ENCODE data around the gene WARS2.
"Not testable (repeated sequence)": the region's sequence is repeated elsewhere in the genome, so short reads cannot be mapped to it uniquely, and the experiment has no call there.

DNA sequence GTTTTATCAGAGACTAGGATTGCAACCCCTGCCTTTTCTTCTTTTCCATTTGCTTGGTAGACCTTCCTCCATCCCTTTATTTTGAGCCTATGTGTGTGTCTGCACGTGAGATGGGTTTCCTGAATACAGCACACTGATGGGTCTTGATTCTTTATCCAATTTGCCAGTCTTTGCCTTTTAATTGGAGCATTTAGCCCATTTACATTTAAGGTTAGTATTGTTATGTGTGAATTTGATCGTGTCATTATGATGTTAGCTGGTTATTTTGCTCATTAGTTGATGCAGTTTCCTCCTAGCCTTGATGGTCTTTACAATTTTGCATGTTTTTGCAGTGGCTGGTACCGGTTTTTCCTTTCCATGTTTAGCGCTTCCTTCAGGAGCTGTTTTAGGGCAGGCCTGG lies 14.6 kb upstream of the WARS2 start:
- TF ChIP-seq, protein P1, sequence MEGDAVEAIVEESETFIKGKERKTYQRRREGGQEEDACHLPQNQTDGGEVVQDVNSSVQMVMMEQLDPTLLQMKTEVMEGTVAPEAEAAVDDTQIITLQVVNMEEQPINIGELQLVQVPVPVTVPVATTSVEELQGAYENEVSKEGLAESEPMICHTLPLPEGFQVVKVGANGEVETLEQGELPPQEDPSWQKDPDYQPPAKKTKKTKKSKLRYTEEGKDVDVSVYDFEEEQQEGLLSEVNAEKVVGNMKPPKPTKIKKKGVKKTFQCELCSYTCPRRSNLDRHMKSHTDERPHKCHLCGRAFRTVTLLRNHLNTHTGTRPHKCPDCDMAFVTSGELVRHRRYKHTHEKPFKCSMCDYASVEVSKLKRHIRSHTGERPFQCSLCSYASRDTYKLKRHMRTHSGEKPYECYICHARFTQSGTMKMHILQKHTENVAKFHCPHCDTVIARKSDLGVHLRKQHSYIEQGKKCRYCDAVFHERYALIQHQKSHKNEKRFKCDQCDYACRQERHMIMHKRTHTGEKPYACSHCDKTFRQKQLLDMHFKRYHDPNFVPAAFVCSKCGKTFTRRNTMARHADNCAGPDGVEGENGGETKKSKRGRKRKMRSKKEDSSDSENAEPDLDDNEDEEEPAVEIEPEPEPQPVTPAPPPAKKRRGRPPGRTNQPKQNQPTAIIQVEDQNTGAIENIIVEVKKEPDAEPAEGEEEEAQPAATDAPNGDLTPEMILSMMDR (IDR thresholded peaks at IDR 0.05 in 4 of 5, conservative IDR thresholded peaks at IDR 0.05 in 1 of 5), result not testable (repeated sequence)
- not testable (repeated sequence) for TF ChIP-seq POLR2A (IDR thresholded peaks at IDR 0.05)

All from gastrocnemius medialis (tissue), 4 donors.